Head of caudate nucleus (tissue), 42 donors: ENCODE results near the gene CREB3L4.
A peak's percentile ranks its signal among the peaks of the same experiment; 100 is the strongest.

ENCODE experiments used
- DNase-seq, 42 donors: peaks; one replicate each; pipeline versions ENCODE4 v3.0.0 to v3.0.0-alpha.2; 2020 to 2021; ENCODE audit warnings: mixed read lengths in 7 of 42
- intact Hi-C: fragments of 100-400 bp; cut with DNase I; formaldehyde crosslinking; loops from one replicate; pipeline ENCODE4 v1.15.0; 2022

The CREB3L4 gene

DNA sequence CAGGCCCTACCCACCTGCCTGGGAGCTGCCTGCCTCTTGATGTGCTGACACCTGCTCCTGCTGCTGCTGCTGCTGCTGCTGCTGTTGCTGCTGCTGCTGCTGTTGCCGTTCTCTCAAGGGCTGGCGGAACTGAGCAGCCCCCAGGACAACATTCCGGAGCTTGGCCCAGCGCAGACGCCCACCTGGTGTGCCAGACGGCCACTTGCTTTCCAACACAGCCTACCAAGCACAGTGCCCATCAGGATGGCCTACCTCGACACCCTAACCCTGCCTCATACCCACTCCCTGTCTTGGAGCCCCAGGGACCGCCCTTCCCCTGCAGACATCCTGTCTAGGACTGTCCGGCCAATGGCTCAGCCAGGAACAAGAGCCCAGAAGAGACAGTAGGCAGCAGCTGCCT, 33.0 kb upstream of the CREB3L4 start:
- intact Hi-C loops: no loop called here

GRCh38 chr1:153936011-153936802, 31.5 kb upstream of the CREB3L4 start:
- intact Hi-C loops: no loop called here
- DNase-seq: no peak

More for the DNA sequence above, 33.0 kb upstream of the CREB3L4 start:
- DNase-seq: no peak

DNA sequence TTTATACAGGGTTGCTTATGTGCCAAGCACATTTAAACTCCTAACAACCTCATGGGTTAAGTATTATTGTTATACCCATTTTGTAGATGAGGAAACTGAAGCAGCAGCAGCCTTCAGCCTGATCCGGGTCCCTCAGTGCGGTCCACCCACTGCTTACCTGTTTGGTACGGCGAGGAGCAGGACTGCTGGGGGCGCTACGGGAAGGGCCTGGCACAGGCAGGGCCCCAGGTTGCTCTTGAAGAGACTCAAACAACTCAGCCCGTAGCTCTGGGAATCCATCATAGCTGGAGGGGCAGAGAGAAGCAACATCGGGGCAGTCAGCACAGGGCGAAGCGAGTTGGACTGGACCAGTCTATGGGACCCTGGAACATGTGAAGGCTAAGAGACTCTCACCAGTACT, 30.4 kb upstream of the CREB3L4 start:
- DNase-seq: no peak
- intact Hi-C loops: no loop called here

DNA sequence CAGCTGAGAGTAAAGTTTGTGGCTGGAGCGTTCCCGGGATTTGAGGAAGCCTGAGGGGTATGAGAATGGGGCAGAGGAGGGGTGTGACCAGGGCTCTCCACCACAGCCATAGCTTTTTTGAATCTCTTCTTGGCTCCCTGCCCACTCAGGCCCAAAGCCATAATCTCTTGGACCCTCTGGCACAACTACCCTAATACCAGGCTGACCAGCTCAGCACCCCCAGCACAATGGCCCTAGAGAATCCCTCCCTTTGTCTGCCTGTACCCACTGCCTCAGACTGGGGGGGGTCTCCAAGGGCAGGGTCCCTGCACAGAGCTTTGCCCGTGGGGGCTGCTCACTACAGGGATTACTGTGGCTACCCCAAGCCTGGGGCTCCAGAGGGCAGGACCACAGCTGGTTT, 28.7 kb upstream of the CREB3L4 start:
- intact Hi-C loops: no loop called here
- DNase-seq: no peak

DNA sequence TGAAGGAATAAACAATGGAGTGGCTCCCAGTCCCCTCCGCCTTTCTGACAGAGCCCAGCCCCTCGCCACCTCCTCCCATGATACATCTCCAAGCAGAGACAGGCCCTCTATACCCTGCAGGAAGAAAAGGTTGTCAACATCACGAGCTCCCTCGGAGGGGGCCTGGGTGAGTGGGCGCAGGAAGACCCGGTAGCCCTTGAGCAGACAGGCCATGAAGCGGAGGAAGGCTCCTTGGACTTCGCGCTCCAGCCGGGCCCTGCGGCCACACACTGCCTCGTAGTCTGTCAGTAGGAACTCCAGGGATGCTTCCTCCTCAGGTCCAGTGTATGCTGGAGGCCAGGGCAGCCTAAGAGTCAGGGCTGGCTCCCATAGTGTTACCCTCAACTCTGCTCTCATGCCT, 28.2 kb upstream of the CREB3L4 start:
- intact Hi-C loops: no loop called here
- DNase-seq: no peak

DNA sequence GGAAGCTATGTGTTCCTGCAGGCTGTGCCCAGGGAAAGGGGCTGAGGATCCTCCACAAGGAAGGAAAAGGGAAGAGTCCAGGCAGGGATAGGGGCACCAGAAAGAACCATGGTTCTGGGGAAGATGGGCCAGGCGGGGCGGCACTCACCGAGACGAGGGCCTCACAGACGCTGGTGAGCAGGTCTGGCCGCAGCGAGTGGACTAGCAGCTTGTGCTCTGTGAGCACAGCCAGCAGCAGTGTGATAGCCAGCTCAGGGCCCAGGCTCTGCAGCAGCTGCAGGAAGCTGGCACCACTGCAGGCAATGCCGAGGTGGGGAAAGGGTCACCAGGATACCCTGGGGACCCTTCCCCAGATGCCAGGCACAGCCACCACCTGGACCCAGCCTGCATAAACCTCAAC, 26.9 kb upstream of the CREB3L4 start:
- DNase-seq: peak in 1 of 42 donors; percentile 24
- intact Hi-C loops: no loop called here

- DNase-seq: no peak
- intact Hi-C loops: no loop called here
These were observed 25.6 kb upstream of the CREB3L4 start for GRCh38 chr1:153941826-153942725.

DNA sequence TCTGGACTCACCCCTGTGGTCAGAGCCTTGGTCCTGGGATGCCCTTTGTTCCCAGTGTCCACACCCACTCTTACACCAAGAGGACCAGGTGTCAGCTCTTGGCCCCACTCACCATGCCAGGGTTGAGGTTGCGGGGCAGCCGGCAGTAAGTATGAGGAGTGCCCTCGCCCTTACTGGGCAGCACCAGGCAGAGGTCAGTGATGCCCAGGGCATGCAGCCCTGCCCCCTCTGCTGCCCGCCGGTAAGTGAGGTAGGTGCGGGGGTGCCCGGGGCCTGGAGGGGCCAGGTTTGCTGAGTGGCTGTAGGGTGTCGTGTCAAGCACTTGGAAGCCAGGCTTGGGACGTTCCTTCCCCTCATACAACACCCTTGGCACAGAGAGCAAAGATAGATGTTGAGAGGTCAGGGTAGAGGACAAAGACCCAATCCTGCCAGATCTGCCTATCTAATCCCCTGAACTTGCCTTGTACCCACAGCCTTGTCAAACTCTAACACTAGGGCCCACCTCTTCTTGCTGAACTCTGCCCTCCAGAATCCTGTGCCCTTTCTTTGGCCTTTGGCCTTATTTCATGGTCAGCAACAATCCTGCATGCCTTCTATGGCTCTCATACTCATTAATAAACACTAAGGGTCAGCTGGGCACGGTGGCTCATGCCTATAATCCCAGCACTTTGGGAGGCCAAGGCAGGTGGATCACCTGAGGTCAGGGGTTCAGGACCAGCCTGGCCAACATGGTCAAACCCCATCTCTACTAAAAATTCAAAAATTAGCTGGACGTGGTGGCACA, 24.7 kb upstream of the CREB3L4 start:
- intact Hi-C loops: no loop called here
- no peak for DNase-seq

- intact Hi-C loops: no loop called here
- no peak for DNase-seq
These were observed 23.5 kb upstream of the CREB3L4 start for GRCh38 chr1:153944005-153944826.

DNA sequence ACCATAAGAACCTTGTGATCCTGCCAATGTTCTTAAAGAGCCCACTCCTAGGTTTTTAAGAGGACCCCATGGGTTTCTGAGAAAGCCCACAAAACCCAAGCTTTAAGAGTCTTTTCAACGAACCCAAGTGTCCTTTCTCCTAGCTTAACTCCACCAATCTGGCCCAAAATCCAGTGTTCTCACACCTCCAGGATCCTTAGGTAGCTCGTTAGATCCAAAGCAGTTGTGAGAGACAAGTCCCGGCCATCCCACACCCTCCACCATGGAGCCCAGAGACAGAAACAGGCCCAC, 22.9 kb upstream of the CREB3L4 start:
- no peak for DNase-seq
- intact Hi-C loops: no loop called here

GRCh38 chr1:153945131-153945794, 22.4 kb upstream of the CREB3L4 start:
- intact Hi-C loops: no loop called here
- peak in 23 of 42 donors; percentile 18 to 62 (median 42) for DNase-seq

DNA sequence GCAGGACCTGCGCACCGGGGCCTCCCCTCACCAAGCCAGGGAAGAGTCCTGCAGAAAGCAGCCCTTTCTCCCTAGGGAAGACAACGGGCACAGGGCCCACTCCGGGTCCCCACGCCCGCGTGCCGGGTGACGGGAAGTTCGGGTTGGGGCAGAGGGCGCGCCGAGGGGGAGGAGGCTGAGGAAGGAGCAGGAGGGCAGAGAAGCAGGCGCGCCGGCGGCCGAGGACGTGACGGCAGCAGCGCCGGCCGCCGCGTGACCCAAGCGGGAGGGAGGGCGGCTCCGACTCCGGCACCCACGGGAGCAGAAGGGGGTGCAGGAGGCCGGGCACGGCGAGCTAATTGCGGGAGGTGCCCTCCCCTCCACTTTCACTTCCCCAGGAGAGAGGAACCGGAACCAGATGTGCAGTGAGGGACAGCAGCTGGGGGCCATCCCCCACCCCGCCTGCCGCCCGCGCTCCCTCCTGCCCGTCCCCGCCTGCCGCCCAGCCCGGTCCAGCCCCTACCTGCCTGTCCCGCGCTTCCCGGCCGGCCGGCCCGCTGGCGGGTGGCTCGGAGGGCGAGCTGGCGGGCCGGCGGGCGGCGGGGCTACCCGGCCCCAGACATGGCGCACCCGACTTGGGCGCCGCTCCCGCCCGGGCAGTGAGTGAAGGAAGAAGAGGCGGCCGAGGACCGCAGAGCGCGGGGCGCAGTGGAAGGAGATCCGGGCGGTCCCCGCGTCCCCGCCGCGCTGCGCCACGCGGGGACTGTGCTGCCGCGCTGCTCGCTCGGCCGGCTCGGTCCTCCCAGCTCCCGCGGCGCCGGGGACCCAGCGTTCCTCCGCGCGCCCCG, 21.7 kb upstream of the CREB3L4 start:
- DNase-seq: peak; percentile 53 to 91 (median 84)
- intact Hi-C loops: loop anchor here (2.0 kb wide), 1 partner anchor 23 kb away; the partner anchor contains the start of gene GATAD2B

- intact Hi-C loops: loop anchor here (2.0 kb wide), 1 partner anchor 24 kb away; the partner anchor contains the start of gene GATAD2B
- DNase-seq: peak; percentile 48 to 94 (median 85)
These were observed 21.0 kb upstream of the CREB3L4 start, which contains the start of gene DENND4B for GRCh38 chr1:153946622-153947241. Gene DENND4B, minus strand, starts transcription at chr1:153946718. Its CDS starts 2,344 bp downstream, at chr1:153944374.

DNA sequence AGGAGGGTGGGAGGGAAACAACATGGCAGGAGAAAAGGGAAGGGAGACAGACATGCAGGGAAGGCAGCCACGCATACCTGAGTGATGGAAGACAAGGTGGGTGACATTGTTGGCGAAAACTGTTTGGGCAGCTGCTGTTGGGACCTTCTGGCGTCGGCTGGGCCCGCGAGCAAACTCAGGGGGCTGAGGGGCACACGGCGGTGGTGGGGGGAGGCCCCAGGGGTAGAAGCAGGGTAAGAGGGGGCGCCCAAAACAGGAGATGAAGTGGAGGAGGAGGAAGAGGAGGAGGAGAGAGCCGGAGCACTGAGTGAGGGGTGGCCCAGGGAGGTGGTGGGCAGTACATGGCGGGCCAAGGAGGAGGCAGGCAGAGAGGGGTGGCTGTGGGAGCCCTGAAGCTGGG, 16.5 kb upstream of the CREB3L4 start:
- no peak for DNase-seq
- intact Hi-C loops: loop anchor here (10.0 kb wide), 1 partner anchor 156 kb away; no protein-coding TSS in a partner anchor

DNA sequence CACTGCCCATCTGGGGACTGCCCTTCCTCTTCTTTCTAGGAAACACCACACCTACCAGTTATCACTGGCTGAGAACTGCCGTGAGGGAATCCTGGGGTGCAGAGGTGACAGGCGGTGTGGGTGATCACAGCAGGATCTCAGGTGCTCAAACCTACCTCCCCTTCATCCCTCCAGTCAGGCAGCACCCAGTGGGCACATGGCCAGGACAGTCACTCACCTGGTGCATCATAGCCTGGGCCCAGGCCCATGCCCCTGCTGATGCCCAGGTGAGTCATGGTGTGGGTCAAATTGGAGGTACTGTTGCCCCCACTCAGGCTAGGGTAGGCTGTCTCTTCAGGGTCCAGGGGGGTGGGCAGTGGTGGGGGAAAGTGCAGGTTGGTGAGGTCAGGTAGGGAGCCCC, 15.9 kb upstream of the CREB3L4 start:
- DNase-seq: no peak
- intact Hi-C loops: loop anchor here (10.0 kb wide), 1 partner anchor 157 kb away; no protein-coding TSS in a partner anchor

DNA sequence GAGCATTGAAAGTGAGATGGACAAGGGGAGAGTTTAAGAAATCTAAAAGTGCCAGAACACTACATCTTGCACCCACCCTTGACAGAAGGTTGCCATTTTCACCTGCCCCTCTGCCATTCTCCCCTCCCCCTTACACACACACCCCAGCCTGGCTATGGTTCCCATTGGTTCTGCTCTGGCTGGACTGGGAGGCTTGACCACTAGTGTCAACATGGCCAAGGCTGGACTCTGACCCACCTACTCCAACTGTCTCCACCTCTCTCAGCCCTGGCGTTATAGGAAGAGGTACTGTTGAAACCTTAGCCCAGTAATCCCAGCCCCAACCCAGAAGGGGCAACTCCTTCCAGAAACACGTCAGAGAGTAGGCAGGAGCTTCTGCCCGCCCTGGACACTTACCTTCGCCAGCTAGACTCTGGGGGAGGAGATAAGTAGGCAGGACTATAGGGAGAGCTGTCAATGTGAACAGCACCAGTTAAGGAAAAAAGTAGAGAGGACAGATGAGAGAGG, 13.8 kb upstream of the CREB3L4 start:
- no peak for DNase-seq
- intact Hi-C loops: loop anchor here (10.0 kb wide), 1 partner anchor 159 kb away; no protein-coding TSS in a partner anchor
